Thymus (tissue), 11 donors: Measurements from ENCODE around the gene C6orf47. TPM values are rescaled to one million over a fixed set of nuclear protein-coding genes. Genes with fewer than 3 reads are reported as not detected.

ENCODE experiments used
- DNase-seq, 9 donors: peaks; one replicate each; pipeline ENCODE4 v3.0.0-alpha.2; 2013; ENCODE audit warnings: low spot score in 9 of 9, low read depth in 6 of 9, missing footprints in 1 of 9
- H3K27ac ChIP-seq, 2 donors: one replicate each; pipeline ENCODE4 v1.5.1; 2013; ENCODE audit warnings: control low read depth in 1 of 2, low read depth in 1 of 2, low read length in 1 of 2, mild to moderate bottlenecking in 1 of 2, moderate library complexity in 1 of 2
- H3K27me3 ChIP-seq, 2 donors: one replicate each; pipeline ENCODE4 v1.5.1; 2013; ENCODE audit warnings: low read length in 1 of 2; ENCODE audit not compliant: control insufficient read depth in 2 of 2, insufficient read depth in 1 of 2
- H3K36me3 ChIP-seq, 2 donors: one replicate each; pipeline ENCODE4 v1.5.1; 2013; ENCODE audit warnings: low read length in 1 of 2, mild to moderate bottlenecking in 1 of 2, moderate library complexity in 1 of 2; ENCODE audit not compliant: control insufficient read depth in 2 of 2, insufficient read depth in 2 of 2
- H3K4me1 ChIP-seq, 2 donors: one replicate each; pipeline ENCODE4 v1.5.1; 2013; ENCODE audit warnings: low read length in 2 of 2; ENCODE audit not compliant: control insufficient read depth in 2 of 2, insufficient read depth in 2 of 2
- H3K4me3 ChIP-seq, 2 donors: one replicate each; pipeline ENCODE4 v1.5.1; 2013; ENCODE audit warnings: low read length in 2 of 2, control low read depth in 1 of 2, mild to moderate bottlenecking in 1 of 2
- H3K9me3 ChIP-seq, 2 donors: one replicate each; pipeline ENCODE4 v1.5.1; 2013; ENCODE audit warnings: low read length in 1 of 2, mild to moderate bottlenecking in 1 of 2; ENCODE audit not compliant: control insufficient read depth in 2 of 2, insufficient read depth in 1 of 2
- WGBS: extraction: QIAGEN DNeasy Blood & Tissue Kit; methylation state at CpG from one replicate; pipeline ENCODE4 v1.1.7; 2013; 5-methylcytosine and 5-hydroxymethylcytosine counted together
- polyA plus RNA-seq: library from polyadenylated mRNA; stranded (reverse); fragments of 200-250 nt; gene quantifications from one replicate; pipeline ENCODE4 v1.2.3, GENCODE V29; 2013
- total RNA-seq: library from RNA; stranded (reverse); fragments of 120-200 nt; gene quantifications from one replicate; pipeline ENCODE4 v1.2.4, GENCODE V29; 2013
- donor health status: healthy.

C6orf47 gene
- total and polyA plus RNA-seq, 2 donors, result 16.7 to 19.1 TPM

GRCh38 chr6:31680226-31681134, 19.9 kb upstream of the C6orf47 start, which contains the start of gene LY6G5C:
LY6G5C (minus strand) TSS chr6:31681067; CDS start chr6:31680373, 694 bp downstream.
- DNase-seq, result peak in 3 of 9 donors; percentile 57 to 71 (median 58)
- Histone ChIP-seq H3K4me3 (peak within 1 kb of the TSS; percentile 62 to 70), H3K36me3 (peaks cover 8 to 16% of the 10 kb centered on the region in 2 donors), H3K27me3 (peaks cover 0 to 34% of the 10 kb centered on the region in 2 donors), H3K4me1 (peaks cover 2 to 27% of the 10 kb centered on the region in 2 donors), H3K27ac (peak within 1 kb of the TSS; percentile 37 to 46), H3K9me3 (no peaks in the 10 kb centered on the region)
- WGBS, result 20% methylated on average over 17 of the region's 17 CpGs

DNA sequence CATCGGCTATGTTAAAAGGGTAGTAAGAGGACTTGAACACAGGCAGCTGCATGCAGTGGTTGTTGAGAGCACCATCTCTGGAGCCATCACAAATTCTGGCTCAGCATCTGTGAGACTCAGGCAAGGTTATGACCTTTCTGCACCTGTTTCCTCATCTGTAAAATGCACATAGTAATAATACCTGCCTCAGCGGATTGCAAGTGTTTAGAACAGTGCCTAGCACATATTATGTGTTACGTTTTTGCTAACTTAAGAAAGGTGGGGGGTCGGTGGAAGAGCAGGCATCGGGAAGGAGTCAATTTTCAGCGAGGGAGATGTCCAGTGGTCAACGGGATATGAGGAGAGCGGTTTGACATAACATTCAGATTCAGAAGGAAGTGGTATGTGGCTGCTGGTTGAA, 17.4 kb upstream of the C6orf47 start:
- Histone ChIP-seq H3K27ac (no peak overlapping the region), H3K36me3 (peaks cover 11 to 17% of the 10 kb centered on the region in 2 donors), H3K4me3 (no peak overlapping the region), H3K27me3 (peaks cover 0 to 28% of the 10 kb centered on the region in 2 donors), H3K4me1 (peaks cover 2 to 27% of the 10 kb centered on the region in 2 donors), H3K9me3 (no peaks in the 10 kb centered on the region)
- DNase-seq, result no peak
- WGBS, result 89% methylated on average over 8 of the region's 8 CpGs

- Histone ChIP-seq H3K9me3 (no peaks in the 10 kb centered on the region), H3K27ac (no peak overlapping the region), H3K36me3 (peaks cover 16 to 26% of the 10 kb centered on the region in 2 donors), H3K4me1 (peaks cover 2 to 27% of the 10 kb centered on the region in 2 donors), H3K27me3 (peaks cover 0 to 19% of the 10 kb centered on the region in 2 donors), H3K4me3 (no peak overlapping the region)
- WGBS, result 97% methylated on average over 6 of the region's 6 CpGs
- DNase-seq, result no peak
Measured at GRCh38 chr6:31676904-31677303, 16.3 kb upstream of the C6orf47 start.

DNA sequence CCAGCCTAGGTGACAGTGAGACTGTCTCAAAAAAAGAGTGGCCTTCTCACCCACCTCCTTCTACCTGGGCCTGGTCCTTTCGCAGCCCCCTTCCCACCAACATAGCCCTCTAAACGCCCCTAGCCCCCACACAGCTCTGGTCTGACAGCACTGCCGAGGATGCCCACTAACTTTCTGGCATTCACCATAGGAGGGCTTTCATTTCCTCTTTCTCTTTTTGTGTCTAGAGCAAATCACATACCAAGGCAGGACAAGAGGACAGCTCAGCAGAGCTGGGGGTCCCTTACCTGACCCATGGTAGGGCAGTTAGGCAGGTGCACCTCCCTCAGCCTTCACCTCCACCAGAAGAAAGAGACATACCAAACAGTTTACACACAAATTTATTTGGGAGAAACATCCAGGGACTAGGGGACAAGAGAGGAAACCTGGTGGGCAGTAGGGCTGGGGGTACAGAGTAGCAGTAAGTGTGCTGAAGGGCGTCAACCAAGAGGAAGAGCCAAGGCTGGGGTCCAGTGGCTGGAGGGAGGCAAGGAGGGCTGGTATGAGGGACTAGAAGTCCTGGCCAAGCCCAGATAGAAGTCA, 15.8 kb upstream of the C6orf47 start:
- 92% methylated on average over 4 of the region's 4 CpGs for WGBS
- peaks cover 2 to 23% of the 10 kb centered on the region in 2 donors for H3K4me1 ChIP-seq

GRCh38 chr6:31669676-31670075, 9.1 kb upstream of the C6orf47 start, which contains the start of gene LY6G5B:
LY6G5B (plus strand) TSS chr6:31669976; CDS start chr6:31670951, 975 bp downstream.
- Histone ChIP-seq H3K27ac (no peak within 1 kb of the TSS), H3K36me3 (peaks cover 56 to 70% of the 10 kb centered on the region in 2 donors), H3K4me1 (peaks cover 7 to 18% of the 10 kb centered on the region in 2 donors), H3K9me3 (no peaks in the 10 kb centered on the region), H3K4me3 (no peak within 1 kb of the TSS), H3K27me3 (no peaks in the 10 kb centered on the region)
- DNase-seq, result no peak
- WGBS, result 98% methylated on average over 8 of the region's 8 CpGs

More for the DNA sequence above, 15.8 kb upstream of the C6orf47 start:
- H3K9me3 ChIP-seq, result no peaks in the 10 kb centered on the region
- no peak for DNase-seq
- peaks cover 0 to 14% of the 10 kb centered on the region in 2 donors for H3K27me3 ChIP-seq
- H3K27ac ChIP-seq, result no peak overlapping the region
- no peak overlapping the region for H3K4me3 ChIP-seq
- H3K36me3 ChIP-seq, result peaks cover 21 to 31% of the 10 kb centered on the region in 2 donors

DNA sequence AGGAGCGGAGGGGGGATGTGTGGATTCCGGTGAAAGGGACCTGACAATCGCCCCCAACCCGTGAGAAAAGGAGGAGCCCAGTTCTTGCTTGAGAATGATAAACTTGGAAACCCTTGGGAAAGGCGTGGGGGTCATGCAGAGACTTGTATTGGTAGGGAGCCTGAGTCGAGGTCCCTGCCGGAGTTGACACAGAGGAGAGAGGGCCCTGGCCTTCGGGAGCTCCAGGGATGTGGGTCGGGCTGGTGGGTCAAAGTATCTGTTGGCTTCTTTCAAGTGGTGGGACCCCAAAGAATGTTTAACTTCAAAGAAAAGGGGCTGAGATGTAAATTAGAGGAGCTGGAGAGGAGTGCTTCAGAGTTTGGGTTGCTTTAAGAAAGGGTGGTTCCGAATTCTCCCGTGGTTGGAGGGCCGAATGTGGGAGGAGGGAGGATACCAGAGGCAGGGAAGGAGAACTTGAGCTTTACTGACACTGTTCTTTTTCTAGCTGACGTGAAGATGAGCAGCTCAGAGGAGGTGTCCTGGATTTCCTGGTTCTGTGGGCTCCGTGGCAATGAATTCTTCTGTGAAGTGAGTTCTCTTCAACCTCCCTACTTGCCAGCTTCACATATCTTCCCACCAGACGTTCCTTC, 5.9 kb upstream of the C6orf47 start:
- Histone ChIP-seq H3K4me1 (peaks cover 30 to 47% of the 10 kb centered on the region in 2 donors), H3K27ac (peak overlapping the region; percentile 45 to 82), H3K27me3 (no peaks in the 10 kb centered on the region), H3K36me3 (peaks cover 47 to 72% of the 10 kb centered on the region in 2 donors), H3K9me3 (no peaks in the 10 kb centered on the region), H3K4me3 (peak overlapping the region; percentile 91 to 97)
- 12% methylated on average over 15 of the region's 15 CpGs for WGBS
- no peak for DNase-seq

DNA sequence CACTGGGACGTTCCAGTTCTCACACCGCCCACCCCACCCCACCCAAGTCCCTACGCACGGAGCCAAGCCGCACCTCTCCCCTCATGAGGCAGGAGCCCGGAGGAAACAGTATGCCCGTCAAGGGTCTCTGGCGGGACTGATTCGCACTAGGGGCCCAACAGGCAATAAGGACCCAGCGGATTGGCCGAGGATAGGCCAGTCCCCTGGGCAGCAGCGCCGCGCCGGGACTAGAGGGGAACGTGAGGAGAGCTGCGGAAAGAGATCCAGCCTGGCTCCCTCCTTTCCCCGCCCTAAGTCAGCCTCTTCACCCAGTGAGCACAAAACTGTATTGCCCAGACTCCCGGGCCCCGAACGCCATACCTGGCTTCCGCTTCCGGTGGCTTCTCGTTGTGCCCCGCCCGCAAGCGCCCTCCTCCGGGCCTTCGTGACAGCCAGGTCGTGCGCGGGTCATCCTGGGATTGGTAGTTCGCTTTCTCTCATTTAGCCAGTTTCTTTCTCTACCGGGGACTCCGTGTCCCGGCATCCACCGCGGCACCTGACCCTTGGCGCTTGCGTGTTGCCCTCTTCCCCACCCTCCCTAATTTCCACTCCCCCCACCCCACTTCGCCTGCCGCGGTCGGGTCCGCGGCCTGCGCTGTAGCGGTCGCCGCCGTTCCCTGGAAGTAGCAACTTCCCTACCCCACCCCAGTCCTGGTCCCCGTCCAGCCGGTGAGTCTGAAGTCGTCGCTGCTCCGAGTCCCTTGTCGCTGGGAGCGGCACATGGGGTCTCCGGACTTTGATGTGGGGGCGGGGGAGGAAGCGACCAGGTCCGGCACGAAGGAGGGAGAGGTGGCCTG, 5.1 kb upstream of the C6orf47 start, which contains the start of gene CSNK2B:
Gene CSNK2B, plus strand, starts transcription at position 580 of the 836 bp plus-strand sequence. CDS start 752 bp downstream, outside the sequence.
- under 1% methylated on average over 63 of the region's 63 CpGs for WGBS
- peaks cover 35 to 55% of the 10 kb centered on the region in 2 donors for H3K4me1 ChIP-seq
- H3K4me3 ChIP-seq, result peak within 1 kb of the TSS; percentile 91 to 97
- peaks cover 40 to 67% of the 10 kb centered on the region in 2 donors for H3K36me3 ChIP-seq
- peak; percentile 91 to 99 (median 98) for DNase-seq
- H3K9me3 ChIP-seq, result no peaks in the 10 kb centered on the region
- no peaks in the 10 kb centered on the region for H3K27me3 ChIP-seq
- peak within 1 kb of the TSS; percentile 97 to 99 for H3K27ac ChIP-seq
